ENCODE data around the gene ZNF692. TPM values are rescaled to one million over a fixed set of nuclear protein-coding genes. Genes with fewer than 3 reads are reported as not detected.
A peak's percentile ranks its signal among the peaks of the same experiment; 100 is the strongest.

ZNF692 gene
- total RNA-seq, 1 donor from 2014 or later, result 73.0 TPM

DNA sequence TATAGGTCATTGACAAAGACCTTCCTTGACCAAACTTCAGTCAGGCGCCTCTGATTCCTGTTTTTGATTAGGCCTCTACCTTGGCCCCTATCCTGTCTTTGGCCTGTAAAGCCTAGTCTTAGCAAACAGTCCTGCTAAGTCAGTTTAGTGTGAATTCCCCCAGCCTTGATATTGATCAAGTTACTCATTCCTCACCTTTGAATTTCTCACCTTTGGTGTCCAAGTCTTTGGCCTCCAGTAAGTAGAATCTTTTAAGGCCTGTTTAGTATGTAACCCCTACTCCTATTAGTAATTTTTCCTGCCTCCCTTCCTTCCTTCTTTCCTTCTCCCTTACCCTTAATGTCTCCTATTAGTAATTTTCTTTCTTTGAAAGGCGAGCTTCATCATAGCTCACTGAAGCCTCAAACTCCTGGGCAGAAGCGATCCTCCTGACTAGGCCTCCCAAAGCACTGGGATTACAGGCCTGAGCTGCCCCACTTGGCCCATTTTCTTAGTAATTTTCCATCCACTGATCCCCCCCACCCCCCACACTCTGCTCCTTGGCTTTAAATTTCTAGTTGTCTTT is 13.0 kb upstream of the ZNF692 start:
- H3K4me1 Mint-ChIP-seq (ENCODE audit: unreplicated experiment), result peaks cover 20% of the 10 kb centered on the region
- no peak for DNase-seq (ENCODE audit: extremely low spot score, unreplicated experiment)
- peaks cover 7% of the 10 kb centered on the region for H3K36me3 Mint-ChIP-seq
- peak overlapping the region; percentile 76 for H3K4me3 Mint-ChIP-seq
- H3K27me3 Mint-ChIP-seq, result peaks cover 14% of the 10 kb centered on the region
- peaks cover 3% of the 10 kb centered on the region for H3K9me3 Mint-ChIP-seq
- peak overlapping the region; percentile 49 for H3K27ac Mint-ChIP-seq
- TF ChIP-seq, protein P1, sequence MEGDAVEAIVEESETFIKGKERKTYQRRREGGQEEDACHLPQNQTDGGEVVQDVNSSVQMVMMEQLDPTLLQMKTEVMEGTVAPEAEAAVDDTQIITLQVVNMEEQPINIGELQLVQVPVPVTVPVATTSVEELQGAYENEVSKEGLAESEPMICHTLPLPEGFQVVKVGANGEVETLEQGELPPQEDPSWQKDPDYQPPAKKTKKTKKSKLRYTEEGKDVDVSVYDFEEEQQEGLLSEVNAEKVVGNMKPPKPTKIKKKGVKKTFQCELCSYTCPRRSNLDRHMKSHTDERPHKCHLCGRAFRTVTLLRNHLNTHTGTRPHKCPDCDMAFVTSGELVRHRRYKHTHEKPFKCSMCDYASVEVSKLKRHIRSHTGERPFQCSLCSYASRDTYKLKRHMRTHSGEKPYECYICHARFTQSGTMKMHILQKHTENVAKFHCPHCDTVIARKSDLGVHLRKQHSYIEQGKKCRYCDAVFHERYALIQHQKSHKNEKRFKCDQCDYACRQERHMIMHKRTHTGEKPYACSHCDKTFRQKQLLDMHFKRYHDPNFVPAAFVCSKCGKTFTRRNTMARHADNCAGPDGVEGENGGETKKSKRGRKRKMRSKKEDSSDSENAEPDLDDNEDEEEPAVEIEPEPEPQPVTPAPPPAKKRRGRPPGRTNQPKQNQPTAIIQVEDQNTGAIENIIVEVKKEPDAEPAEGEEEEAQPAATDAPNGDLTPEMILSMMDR (conservative IDR thresholded peaks at IDR 0.05), result no peak

DNA sequence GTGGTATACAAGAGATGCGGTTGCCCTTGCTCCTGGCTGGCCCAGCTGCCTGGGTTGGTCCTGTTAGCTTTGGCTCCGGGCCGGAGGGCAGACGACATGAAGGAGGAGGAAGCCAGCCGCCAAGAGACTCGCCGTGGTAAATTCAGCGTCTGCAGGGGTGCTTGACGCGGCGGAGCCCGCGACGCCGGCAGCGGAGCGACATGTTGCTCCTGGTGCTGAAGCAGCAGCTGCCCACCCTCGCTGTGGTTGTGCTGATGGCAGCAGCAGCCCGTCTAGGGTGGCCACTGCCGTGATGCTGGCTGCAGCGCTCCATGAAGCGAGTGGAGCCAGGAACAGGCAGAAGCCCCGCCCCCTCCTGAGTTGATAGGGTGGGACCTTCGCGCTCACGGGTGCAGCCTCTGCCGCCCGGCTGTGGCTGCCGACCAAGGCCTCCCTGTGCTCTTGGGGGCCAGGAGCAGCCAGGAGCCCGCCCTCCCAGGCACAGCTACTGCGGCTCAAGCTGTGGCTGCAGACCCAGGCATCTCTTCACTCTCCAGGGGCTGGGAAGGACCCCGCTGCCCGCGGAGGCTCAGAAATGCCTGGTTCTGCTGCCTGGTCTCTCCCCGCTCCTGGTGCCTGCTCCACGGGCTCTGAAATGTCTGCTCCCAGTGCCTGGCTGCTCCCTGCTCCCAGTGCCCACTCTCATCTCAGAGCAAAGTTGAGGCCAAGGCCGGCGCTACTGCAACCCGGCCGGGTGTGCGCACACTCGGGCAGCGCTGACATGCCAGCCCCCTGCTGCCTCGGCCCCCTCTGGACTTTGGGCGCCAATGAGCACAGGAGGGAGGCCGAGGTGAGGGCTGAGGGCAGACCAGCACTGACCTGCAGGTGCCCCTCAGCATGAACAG is 4.4 kb upstream of the ZNF692 start:
- Mint-ChIP-seq H3K9me3 (no peaks in the 10 kb centered on the region), H3K4me1 (ENCODE audit: unreplicated experiment) (peaks cover 21% of the 10 kb centered on the region), H3K27me3 (peaks cover 19% of the 10 kb centered on the region), H3K4me3 (peak overlapping the region; percentile 87), H3K27ac (peak overlapping the region; percentile 61), H3K36me3 (no peaks in the 10 kb centered on the region)
- peak; percentile 81 for DNase-seq (ENCODE audit: extremely low spot score, unreplicated experiment)
- TF ChIP-seq, protein P1 (conservative IDR thresholded peaks at IDR 0.05), result no peak

DNA sequence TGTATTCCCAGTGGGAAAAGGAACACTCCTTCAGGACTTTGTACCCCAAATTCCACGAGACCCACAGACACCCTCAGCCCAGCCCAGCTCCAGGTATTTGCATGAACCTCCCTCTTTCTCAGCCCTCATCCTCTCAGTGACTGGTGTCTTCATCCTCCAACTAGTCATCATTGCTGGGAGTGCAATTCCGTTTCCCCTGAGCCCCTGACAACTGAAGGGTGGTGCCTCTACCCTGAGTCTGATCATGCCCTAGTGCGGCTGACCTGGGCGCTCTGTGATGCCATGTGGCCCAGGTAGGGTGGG is 3.8 kb upstream of the ZNF692 start:
- H3K4me3 Mint-ChIP-seq, result peak overlapping the region; percentile 87
- H3K36me3 Mint-ChIP-seq, result no peaks in the 10 kb centered on the region
- no peaks in the 10 kb centered on the region for H3K9me3 Mint-ChIP-seq
- peaks cover 21% of the 10 kb centered on the region for H3K4me1 Mint-ChIP-seq (ENCODE audit: unreplicated experiment)
- DNase-seq (ENCODE audit: extremely low spot score, unreplicated experiment), result no peak
- peaks cover 19% of the 10 kb centered on the region for H3K27me3 Mint-ChIP-seq
- TF ChIP-seq, protein P1 (conservative IDR thresholded peaks at IDR 0.05), result no peak
- H3K27ac Mint-ChIP-seq, result peak overlapping the region; percentile 30

DNA sequence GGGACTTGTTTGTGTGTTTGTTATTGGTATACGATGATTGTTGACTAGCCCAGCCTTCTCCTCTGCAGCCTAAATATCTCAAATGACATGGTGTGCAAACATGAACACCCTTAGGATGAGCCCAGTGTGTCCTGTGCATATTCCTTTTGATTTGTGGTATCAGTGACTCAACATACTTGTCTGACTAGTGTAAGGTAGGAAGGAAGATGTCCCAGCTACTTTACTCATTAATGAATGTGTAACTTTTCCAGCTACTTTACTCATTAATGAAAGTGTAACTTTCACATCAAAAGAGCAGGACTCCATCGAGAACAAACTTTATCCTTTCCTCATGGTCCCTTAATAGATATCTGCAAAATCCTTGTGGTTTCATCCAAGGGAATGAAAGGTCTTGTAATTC is 2.7 kb upstream of the ZNF692 start:
- no peaks in the 10 kb centered on the region for H3K36me3 Mint-ChIP-seq
- DNase-seq (ENCODE audit: extremely low spot score, unreplicated experiment), result no peak
- TF ChIP-seq, protein P1 (conservative IDR thresholded peaks at IDR 0.05), result no peak
- H3K27me3 Mint-ChIP-seq, result peaks cover 19% of the 10 kb centered on the region
- peaks cover 26% of the 10 kb centered on the region for H3K4me1 Mint-ChIP-seq (ENCODE audit: unreplicated experiment)
- H3K4me3 Mint-ChIP-seq, result peak overlapping the region; percentile 6
- H3K27ac Mint-ChIP-seq, result peak overlapping the region; percentile 19
- H3K9me3 Mint-ChIP-seq, result no peaks in the 10 kb centered on the region

DNA sequence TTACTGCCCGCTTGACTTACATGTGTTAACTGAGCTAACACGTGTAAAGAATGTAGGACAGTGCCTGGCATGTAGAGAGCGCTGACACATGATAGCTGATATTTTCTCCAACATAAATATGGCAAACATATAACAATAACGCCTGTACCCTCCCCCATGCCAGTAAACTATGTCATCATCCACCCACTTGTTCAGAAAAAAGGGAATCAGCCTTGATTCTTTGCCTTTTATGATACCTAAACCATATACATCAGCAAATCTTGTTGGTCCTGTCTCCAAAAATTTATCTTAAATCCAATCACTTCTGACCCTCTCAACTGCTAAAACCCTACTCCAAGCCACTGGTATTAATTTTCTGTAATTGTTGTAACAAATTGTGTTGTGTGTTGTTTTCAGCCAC is 1.1 kb upstream of the ZNF692 start:
- H3K27me3 Mint-ChIP-seq, result peaks cover 19% of the 10 kb centered on the region
- peaks cover 26% of the 10 kb centered on the region for H3K4me1 Mint-ChIP-seq (ENCODE audit: unreplicated experiment)
- H3K9me3 Mint-ChIP-seq, result no peaks in the 10 kb centered on the region
- H3K36me3 Mint-ChIP-seq, result peaks cover 2% of the 10 kb centered on the region
- DNase-seq (ENCODE audit: extremely low spot score, unreplicated experiment), result no peak
- peak overlapping the region; percentile 92 for H3K4me3 Mint-ChIP-seq
- peak overlapping the region; percentile 95 for H3K27ac Mint-ChIP-seq
- TF ChIP-seq, protein P1 (conservative IDR thresholded peaks at IDR 0.05), result no peak

Data from type B pancreatic cell (in vitro differentiated cells).